NCI-H146 treated with DMSO at 0.1 percent for 48 hours (cell line): ENCODE results near the gene FOXF2.

Experiments
- DNase-seq: peaks from one replicate; lab custom pipeline; 2025; ENCODE audit not compliant: unreplicated experiment; lab: John Stamatoyannopoulos, UW

The FOXF2 gene

DNA sequence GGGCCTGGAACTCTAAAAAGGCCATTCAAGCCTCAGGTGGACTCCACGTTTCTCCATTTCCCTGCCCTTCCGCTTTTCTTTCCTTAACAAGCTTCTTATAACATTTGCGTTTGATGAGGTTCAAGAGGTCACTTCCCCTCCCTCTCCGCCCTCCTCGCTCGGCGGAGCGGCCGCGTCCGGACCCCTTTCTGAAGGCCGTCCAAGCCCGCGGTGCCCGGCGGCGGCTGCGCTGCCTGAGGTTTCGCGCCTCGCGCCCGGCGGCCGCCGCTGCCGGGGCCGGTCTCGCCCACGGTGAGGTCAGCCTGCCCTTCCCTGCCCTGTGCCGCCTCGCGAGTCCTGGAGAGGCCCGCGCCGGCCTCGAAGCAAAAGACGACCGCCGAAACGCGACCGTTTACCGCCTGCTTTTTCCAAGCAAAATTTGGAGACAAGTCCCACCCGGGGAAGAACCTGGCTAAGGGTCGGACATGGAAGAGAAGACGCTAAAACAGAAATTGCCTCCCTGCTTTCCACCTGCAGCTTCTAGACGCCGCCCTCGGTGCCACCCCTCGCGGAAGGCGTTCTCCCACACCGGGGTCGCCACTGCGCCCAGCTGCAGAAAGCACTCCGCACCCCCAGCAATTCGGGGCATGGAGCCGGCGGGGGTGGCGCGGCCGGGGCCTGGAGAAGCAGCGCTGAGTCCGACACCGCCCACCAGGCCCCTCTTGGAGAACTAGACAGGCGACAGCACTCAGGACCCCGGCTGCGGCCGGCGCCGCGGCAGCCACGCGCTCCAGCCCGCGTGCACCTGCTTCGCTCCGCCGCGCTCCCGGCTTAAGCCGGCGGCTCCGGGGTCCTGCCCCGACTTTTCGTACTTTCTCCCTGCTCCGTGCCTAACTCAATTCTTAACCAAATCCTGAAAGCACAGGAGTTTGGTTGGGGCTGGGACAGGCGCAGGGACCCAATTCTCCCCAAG, 11.0 kb upstream of the FOXF2 start:
- DNase-seq: no peak

DNA sequence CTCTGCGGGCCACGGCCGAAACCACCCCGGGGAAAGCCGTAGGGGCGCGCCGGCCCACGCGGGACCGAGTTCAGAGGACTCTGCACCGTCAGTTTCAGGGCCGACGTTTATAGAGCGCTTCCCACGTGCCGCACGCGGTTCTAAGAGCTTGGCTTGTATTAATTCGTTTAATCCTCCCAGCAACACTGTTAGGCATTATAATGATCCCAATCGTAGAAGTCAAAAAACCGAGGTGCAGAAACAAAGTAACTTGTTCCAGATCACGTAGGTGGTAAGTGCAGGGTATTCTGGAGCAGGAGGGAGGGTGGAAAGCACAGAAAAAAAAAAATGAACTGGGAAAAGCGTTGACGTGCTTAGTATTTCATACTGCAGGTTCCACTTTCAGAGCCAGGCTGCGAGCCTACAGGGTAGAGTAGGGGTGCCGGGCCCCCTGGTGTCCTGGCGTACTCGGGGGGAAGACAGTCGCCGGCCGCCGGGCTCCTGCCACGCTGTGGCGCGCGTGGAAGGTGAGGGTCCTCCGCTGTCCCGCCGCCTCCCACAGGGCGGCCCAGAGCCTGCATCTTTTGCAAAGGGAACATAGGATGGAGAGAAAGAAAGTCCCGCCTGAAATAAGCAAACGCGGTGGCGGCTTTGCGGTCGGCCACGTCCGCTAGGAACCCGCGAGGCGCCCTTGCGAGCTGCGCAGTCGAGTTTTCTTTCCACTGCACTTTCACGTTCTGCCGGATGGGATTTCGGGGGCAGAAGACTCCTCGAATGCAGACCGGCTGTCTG, 10.2 kb upstream of the FOXF2 start:
- no peak for DNase-seq

DNA sequence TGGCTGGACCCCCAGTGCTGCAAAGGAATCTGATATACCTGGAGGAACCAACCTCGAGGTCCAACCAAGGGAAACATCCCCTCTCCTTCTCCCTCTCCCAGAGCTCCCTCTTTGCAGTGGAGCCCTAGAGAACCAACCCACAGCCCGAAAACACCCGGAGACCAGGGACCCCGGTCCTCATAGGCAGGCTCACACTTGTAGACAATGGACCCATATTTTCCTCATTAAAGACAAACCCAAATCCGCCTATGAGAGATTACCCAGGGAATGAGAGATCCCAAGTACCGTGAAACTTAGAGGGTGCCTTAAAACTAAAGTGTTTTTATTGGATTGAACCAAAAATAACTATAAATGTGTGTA, 9.6 kb upstream of the FOXF2 start:
- DNase-seq: no peak

DNA sequence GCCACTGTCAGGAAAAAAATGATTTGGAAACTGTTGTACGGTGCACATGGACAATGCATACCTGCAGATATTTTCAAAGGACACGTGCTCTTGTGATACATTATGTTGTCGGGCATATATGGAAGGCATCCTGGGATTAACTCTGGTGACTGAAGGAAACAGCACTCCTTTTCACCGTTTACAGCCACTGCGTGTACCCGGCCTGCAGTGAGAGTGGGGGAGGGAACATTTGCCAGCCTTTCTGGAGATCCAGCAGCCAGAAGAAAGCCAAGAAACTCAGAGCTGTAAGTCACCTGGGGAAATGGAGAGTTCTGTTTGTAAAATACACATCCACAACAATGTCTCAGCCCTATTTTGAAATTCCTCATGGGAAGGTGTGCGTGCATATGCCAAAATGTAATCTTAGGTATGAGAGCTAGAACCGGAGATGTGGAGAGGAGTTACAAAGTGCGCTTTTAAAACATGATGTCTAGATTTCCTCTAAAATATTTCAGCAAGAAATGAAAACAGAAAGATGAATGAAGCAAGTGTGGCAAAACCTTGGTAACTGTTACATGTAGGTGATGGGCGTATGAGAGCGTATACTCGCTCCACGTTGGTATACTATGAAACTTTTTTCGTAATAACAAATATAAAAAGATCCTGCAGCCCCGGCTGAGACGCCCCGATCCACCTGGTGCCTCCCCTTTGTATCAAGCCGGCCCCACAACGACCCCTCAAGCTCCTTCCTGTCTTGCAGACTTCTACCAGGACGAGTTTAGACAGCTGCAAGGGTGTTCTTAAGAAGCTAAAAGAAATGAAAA, 8.6 kb upstream of the FOXF2 start:
- no peak for DNase-seq

DNA sequence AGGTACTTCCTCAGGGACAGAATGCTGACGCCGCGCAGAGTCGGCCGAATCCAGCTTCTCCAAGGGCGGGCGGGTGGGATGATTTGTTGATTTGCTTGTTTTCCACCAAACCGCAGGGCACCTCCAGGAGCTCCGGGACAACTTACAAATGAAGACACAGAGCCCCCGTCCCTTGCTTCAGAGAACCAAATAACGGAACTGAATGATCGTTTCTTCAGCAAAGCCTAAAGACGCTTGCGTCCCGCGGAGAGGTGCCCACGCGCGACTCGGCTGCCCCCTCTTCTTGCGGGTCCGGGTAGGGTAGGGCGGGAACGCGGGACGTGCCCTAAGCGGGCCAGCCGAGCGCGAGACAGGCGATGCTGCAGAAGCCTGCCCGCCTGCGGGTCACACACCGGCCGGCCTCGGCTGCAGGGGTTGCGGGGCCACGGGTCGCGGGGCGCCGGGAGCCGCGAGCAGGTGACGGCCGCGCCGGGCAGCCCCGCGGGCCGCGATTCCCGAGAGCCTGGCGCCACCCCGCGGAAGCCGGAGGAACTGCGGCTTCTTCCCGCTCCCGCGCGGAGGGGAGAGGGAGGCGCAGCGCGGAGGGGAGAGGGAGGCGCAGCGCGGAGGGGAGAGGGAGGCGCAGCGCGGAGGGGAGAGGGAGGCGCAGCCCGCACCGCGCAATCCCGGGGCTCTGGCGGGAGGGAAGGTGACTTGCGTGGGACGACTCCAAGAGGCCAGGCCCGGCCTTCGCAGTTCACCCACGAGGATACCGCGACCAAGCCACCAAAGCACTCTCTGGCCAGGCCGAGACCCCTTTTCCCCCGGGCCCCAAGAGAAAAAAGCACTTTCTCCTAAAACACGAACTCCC, 7.7 kb upstream of the FOXF2 start:
- DNase-seq: no peak

DNA sequence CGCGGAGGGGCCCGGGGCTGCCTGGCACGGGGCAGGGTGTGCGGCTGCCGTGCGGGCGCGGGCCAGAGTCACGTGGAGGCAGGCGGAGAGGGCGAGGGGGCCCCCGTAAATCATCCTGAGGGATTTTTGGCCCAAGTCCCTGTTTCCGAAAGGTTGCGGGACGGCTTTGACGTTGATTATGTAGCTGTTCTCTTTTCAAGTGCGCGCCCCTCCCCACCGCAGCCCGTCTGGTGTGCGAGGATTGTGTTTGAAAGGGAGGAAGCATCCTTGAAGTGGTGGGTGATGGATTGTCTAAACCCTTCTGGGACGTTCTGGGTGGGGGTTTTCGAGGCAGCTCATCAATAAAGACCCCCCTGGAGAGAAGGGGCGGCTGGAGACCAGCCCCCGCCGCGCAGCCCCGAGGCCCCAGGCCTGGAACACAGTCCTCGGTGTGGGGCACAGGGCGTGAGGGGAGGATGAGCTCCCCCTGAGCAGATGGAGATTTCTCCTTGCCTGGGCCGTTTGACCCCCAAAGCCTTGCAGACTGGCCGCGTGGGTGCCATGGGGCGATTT, 7.0 kb upstream of the FOXF2 start:
- no peak for DNase-seq

DNA sequence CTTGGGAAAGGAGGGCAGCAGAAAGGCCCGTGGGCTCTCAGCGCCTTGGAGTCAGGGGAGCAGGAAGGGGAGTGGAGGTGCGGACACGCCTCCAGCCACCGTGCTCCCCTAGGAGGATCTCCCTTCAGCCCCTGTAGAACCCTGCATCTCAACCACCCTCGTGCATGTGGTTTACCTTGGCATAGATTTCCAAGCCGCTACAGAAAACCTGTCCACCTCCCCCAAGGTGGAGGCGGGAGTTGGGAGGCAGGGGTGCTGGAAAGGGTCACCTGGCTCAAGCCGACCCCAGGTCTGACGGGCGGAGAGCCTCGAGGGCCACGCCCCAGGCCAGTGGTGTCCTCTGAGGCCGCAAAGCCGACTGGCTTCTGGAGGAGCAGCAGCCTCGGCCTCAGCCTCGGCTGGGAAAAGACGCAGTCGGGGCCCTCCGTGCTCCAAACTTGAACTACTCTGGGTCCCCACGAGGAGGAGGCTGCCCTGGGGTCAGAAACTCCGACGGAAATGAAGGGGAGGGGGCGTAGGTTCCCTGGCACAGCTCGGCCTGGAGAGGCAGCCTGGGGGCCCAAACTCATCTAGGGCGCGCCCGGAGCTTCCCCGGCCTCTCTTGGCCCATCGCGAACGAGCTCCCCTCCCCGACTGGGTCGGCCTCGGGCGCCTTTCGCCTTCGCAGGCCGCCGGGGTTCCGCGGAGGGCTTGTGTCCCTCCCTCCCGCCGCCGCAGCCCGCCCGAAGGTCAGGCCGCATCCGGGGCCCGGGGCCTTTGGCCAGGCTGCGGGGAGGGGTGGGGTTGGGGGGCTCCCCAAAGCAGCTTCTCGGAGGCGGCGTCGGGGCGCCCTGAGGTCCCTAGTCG, 6.3 kb upstream of the FOXF2 start:
- no peak for DNase-seq

DNA sequence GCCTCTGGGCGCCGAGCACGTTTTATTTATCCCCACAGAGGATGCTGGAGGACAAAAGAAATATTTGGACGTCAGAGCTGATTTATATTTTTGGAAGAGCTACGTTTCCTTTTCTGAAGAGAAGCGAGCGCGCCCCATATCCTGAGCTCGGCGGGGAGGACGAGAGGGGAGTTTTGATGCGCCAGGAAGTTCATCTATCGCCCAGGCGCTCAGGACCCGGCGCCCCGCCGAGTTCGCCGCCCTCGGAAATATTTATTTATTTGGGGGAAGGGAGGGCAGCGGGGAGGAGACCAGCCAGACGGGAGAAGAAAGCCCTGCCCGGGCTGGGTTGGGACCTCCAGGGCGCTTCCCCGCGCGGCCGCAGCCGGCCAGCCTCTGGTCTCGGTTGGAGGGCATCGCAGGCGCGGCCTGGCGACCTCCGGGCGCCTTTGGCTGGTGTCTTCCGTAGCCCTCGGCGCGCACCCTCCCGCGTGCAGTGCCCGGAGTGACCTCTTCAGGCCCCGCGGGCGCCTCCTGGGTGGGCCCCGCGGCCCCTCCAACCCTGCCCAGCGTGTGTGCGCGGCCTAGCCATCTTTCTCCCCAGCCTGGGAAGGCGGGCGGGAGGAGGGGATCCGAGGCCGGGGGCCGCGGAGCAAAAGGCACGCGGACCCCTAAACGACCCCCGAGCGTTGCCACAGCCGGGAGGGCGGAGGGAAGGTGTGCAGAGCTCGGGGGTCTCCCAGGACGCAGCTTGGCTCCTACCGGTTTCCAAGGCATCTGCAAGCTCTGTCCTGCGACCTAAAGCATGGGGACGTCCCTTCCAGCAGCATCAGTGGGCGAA, 5.4 kb upstream of the FOXF2 start:
- DNase-seq: no peak

DNA sequence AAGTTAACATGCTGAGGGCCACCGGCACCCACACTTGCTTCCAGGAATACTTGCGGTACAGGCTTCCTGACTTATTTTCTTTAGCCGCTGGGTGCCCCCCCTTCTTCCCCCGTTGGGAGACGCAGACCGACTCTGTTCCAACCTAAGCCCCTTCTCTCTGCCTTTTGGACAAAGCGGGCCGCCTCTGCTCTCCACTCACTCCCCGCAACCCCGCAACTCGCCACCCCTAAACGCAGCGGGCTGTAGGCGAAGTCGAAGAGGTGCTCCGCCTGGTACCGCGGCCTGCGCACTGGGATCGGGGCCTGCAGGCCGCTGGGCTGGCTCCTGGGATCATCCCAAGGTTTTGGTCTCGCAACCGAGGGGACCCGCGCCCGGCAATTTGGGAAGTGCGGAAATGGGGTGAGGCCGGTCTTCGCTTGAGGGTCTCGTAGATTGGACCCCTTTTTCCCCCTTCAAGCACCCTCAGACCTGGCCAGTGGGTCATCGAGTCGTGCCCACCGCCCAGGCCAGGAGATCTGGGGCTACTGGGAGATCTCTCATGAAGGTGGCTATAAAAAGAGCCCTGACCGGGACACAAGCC, 4.7 kb upstream of the FOXF2 start:
- DNase-seq: no peak

DNA sequence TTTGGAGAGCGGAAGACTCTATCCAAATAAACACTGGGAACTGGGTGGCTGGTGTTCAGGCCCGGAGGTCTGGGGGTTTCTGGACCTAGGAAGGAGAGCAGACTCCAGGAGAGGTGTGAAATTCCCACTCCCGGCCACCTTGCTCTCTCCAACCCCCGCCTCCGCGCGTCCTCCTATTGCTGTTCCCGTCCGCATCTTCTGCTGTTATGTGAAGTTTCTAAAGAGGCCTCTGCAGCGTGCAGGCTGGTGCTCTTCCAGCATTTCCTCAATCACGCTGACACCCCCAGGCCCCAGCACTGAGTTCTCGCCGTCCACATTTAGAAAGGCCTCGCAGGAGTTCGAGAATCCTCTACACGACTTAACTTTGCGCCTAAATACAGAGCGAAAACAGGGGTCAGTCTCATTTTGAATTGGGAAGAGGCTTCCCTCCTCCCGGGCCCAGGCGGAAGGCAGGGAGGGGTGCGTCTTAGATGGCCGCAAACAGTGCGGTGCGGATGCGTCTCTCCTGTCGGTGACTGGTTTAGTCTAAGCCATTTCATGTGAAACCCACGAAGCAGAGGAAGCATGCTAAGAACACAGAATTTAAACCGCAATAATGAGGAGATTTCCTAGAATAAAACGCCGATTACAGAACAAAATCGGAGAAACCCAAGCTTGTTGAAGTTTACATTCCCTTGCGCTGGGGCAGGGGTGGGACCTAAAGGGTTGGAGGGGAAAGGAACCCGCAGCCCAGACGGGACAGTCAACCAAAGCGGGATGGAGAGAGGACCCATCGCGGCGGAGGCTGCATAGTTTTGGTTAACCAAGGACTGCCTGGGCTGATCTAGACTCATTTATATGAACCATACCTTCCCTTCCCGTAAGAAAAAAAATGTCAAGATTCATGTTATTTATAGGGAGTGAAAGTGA, 4.0 kb upstream of the FOXF2 start:
- no peak for DNase-seq

DNA sequence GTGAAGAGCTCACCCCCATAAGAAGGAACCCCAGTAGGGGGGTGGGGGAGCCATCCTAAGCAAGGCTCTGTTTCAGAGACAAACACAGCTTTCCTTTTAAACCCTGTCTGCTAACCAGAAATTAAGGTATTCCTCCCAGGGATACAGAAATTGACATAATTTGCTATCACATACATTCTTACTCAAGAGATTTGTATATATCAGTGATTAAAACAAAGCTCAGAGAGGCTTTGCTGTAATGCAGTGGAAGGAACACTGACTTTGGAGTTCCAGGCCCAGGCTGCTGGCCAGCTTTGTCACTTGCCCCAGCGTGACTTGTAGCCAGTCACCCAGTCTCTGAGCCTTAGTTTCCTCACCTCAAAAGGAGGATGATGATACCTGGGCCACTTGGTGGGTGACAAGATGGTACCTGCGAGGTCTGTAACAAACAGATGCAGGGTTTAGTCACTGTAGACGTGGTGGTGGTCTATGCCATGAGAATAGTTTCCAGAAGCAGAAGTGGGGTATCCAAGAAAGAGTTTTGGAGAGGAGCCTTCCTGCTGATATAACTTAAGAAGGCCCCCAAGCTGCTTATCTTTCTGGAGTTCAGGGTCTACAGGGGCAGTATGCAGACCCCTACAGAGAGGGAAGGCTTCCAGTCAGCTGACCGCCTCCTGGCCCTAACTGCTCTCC, 3.2 kb upstream of the FOXF2 start:
- DNase-seq: no peak

DNA sequence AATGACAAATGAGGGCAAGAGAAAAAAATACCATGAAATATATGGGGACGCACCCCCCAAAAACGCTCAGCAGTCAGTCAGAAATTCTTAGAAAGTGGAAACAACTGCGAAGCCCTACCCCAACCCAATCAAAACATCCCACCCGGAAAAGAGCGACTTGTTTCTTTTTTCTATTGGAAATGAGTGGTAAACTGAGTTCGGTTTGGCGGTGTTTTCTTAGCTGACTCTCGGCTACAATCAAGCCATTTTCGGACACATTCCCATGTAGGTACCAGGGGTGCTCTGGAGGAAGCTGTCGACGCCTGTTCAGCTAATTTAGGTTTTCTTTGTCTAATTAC, 1.9 kb upstream of the FOXF2 start:
- DNase-seq: no peak

DNA sequence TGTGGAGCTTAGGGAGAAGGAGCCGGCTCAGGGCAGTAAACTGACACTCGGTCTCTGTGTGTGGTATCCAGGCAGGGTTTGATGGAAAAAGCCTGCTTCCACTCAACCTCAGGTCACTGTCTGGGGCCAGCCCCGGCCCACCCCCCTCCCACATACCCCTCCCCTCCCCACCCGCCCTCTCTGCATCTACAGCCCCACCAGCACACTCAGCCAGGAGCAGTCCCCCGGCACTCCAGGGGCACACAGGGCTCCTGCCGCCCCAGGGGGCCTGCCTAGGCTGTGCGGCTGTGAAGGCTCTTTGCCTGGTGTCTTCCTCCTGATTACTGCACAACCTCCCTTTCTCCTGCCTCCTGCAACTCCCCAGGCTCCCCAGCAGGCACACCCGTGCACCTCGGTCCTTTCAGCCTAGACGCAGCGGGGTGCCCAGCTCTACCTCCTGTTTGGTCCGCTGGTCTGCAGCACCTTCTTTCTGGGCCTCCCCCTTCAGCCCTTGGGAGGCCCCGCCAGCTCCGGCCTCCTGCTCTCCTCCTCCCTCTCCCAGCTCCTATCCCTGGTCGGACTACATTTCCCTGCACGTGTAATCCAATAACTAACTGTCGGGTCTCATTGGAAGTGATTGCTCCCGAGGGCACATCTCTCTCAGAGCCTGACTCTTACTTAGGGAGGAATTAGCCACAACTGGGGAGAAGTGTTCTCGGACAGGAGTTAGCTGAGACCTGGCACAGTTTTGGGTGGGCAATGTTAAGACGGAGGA, 1.3 kb upstream of the FOXF2 start:
- DNase-seq: no peak

DNA sequence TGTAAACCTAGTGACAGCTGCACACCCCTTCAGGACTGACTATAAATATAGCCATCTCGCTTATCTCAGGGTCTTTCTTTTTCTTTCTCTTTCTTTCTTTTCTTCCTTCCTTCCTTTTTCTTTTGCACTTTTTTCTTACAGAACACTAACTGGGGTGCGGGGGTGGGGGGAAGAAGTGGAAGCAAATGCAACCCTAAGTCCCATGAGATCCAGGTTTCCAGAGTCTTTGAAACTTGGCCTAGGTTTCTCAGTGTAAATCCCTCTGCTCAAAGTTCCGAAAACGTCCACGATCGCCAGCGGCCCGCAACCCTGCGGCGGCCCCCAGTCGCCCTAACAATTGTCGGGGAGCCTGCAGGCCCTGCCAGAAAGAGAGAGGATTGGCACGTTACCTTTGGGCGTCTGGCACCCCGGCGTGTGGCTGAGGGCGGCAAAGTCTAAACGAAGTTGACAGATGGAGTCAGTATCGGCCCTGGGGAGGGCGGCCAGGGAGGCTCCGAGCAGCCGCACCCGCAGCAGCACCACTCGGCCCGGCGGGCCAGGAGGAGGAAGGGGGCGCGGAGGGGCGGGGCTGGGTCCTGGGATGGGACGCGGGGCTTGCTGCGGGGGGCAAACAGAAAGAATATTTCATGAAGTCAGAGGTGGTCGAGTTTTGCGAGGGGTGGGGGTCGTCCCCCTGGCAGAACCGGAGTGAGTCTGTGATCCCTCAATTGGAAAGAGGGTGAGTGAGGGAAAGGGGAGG, 577 bp upstream of the FOXF2 start:
- DNase-seq: no peak
